Smooth muscle cell (in vitro differentiated cells): Measurements from ENCODE around the gene NDUFB8. TPM values are rescaled to one million over a fixed set of nuclear protein-coding genes. Genes with fewer than 3 reads are reported as not detected.

ENCODE experiments used
- DNase-seq: peaks from one replicate; lab custom pipeline; 2025; ENCODE audit not compliant: unreplicated experiment; lab: John Stamatoyannopoulos, UW
- H2AFZ ChIP-seq: fragments of 200-600 bp; sonication (generic); 2 replicates; pipeline ENCODE4 v1.6.0; 2016; ENCODE audit warnings: antibody characterized with exemption, low read depth, mild to moderate bottlenecking
- H3F3A ChIP-seq: fragments of 200-600 bp; sonication (generic); 2 replicates; pipeline ENCODE4 v1.6.0; 2017; ENCODE audit warnings: antibody characterized with exemption, low read depth
- H3K27ac ChIP-seq: fragments of 200-600 bp; sonication (generic); 2 replicates; pipeline ENCODE4 v1.5.1; 2016; ENCODE audit warnings: low read depth, mild to moderate bottlenecking
- H3K27me3 ChIP-seq: fragments of 200-600 bp; sonication (generic); 2 replicates; pipeline ENCODE4 v1.6.1; 2016; ENCODE audit warnings: low read depth, mild to moderate bottlenecking
- H3K36me3 ChIP-seq: fragments of 200-600 bp; sonication (generic); 2 replicates; pipeline ENCODE4 v1.5.1; 2016; ENCODE audit warnings: low read depth
- H3K4me1 ChIP-seq: fragments of 200-600 bp; sonication (generic); 2 replicates; pipeline ENCODE4 v1.5.1; 2016; ENCODE audit warnings: low read depth
- H3K4me2 ChIP-seq: fragments of 200-600 bp; sonication (generic); 2 replicates; pipeline ENCODE4 v1.6.0; 2016; ENCODE audit warnings: mild to moderate bottlenecking
- H3K4me3 ChIP-seq: fragments of 200-600 bp; sonication (generic); 2 replicates; pipeline ENCODE4 v1.5.1; 2016; ENCODE audit warnings: mild to moderate bottlenecking
- H3K79me2 ChIP-seq: fragments of 200-600 bp; sonication (generic); 2 replicates; pipeline ENCODE4 v1.6.0; 2016; ENCODE audit warnings: low read depth, mild to moderate bottlenecking
- H3K9ac ChIP-seq: fragments of 200-600 bp; sonication (generic); 2 replicates; pipeline ENCODE4 v1.6.0; 2016; ENCODE audit warnings: low read depth
- H3K9me3 ChIP-seq: fragments of 200-600 bp; sonication (generic); replicated peaks from 2 replicates; pipeline ENCODE4 v1.5.1; 2016; ENCODE audit warnings: low read depth
- H4K20me1 ChIP-seq: fragments of 200-600 bp; sonication (generic); 2 replicates; pipeline ENCODE4 v1.6.0; 2016; ENCODE audit warnings: low read depth
- WGBS: methylation state at CpG from one replicate; pipeline ENCODE4 v1.1.7; 2016; ENCODE audit warnings: low lambda C conversion rate; 5-methylcytosine and 5-hydroxymethylcytosine counted together
- polyA plus RNA-seq: library from polyadenylated mRNA; unstranded; fragments of >200 nt; fragmentation: Nextera tagmentation; extraction: Ambion mirVana; gene quantifications from 2 replicates; pipeline ENCODE4 v1.2.1, GENCODE V29; 2016
- total RNA-seq: library from RNA; depleted of rRNA; stranded (reverse); fragments of >200 nt; gene quantifications from 2 replicates; pipeline ENCODE4 v1.2.3, GENCODE V29; 2014
- TF ChIP-seq, protein P1 (sequence below): fragments of 200-600 bp; sonication (generic); IDR thresholded peaks from 2 replicates; pipeline ENCODE4 v1.5.1; 2017; ENCODE audit warnings: borderline replicate concordance, mild to moderate bottlenecking, antibody characterized with exemption; ENCODE audit not compliant: insufficient read depth, poor library complexity, severe bottlenecking

The NDUFB8 gene
- total and polyA plus RNA-seq, 2 experiments from 2014 or later = 128 to 430 TPM

DNA sequence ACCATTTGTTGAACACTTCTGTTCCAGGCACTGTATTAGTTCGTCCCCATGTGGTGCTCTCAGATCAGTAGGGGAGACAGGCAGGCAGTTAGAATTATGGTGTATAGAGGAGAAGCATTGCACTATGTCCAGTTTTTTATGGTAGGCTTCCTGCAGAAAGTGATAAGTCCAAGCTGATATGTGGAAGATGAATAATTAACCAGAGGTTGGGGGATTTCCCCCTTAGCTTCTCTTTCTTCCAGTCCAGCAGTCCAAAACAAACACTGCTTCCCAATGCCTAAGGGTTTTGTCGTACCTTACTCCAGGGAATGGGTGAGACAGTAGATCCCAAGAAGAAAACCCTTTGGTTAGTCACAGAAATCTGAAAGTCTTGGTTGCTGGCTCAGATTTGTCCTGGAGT lies 25.2 kb upstream of the NDUFB8 start:
- Histone ChIP-seq H3K9ac (no peak overlapping the region), H3K4me2 (no peak overlapping the region), H3K9me3 (no peaks in the 10 kb centered on the region), H3K27me3 (no peaks in the 10 kb centered on the region), H3K79me2 (no peaks in the 10 kb centered on the region), H4K20me1 (no peaks in the 10 kb centered on the region), H3F3A (no peaks in the 10 kb centered on the region), H2AFZ (no peak overlapping the region), H3K36me3 (no peaks in the 10 kb centered on the region), H3K4me1 (no peaks in the 10 kb centered on the region), H3K4me3 (no peak overlapping the region), H3K27ac (no peak overlapping the region)
- TF ChIP-seq, protein P1, sequence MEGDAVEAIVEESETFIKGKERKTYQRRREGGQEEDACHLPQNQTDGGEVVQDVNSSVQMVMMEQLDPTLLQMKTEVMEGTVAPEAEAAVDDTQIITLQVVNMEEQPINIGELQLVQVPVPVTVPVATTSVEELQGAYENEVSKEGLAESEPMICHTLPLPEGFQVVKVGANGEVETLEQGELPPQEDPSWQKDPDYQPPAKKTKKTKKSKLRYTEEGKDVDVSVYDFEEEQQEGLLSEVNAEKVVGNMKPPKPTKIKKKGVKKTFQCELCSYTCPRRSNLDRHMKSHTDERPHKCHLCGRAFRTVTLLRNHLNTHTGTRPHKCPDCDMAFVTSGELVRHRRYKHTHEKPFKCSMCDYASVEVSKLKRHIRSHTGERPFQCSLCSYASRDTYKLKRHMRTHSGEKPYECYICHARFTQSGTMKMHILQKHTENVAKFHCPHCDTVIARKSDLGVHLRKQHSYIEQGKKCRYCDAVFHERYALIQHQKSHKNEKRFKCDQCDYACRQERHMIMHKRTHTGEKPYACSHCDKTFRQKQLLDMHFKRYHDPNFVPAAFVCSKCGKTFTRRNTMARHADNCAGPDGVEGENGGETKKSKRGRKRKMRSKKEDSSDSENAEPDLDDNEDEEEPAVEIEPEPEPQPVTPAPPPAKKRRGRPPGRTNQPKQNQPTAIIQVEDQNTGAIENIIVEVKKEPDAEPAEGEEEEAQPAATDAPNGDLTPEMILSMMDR = no peak
- DNase-seq = no peak
- WGBS = 95% methylated on average over 2 of the region's 2 CpGs

DNA sequence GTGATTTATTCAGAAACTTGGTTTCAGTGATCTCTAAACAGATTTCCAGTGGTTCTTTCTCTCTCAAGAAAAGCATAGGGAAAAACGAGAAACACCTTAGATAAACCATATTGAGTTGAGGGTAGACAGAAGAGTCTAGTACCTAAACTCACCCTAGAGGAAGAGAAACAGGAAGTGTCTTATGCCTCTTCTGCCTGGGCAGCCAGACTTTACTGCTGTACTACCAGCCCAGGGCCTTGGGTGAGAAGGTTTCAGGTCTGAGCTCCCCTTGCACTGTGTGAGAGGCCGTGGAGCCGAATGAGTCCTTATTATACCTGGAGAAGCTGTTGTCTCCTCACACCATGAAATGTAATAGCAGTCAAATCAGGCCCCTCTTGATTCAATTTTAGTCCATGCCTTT lies 24.3 kb upstream of the NDUFB8 start:
- WGBS = 98% methylated on average over 3 of the region's 3 CpGs
- no peak overlapping the region for H2AFZ ChIP-seq
- no peaks in the 10 kb centered on the region for H4K20me1 ChIP-seq
- H3K4me2 ChIP-seq = no peak overlapping the region
- no peaks in the 10 kb centered on the region for H3K4me1 ChIP-seq
- TF ChIP-seq, protein P1 = no peak
- no peaks in the 10 kb centered on the region for H3F3A ChIP-seq
- no peak overlapping the region for H3K9ac ChIP-seq
- H3K4me3 ChIP-seq = no peak overlapping the region
- no peaks in the 10 kb centered on the region for H3K79me2 ChIP-seq
- no peaks in the 10 kb centered on the region for H3K9me3 ChIP-seq
- H3K27me3 ChIP-seq = no peaks in the 10 kb centered on the region
- H3K27ac ChIP-seq = no peak overlapping the region
- DNase-seq = no peak
- H3K36me3 ChIP-seq = no peaks in the 10 kb centered on the region

DNA sequence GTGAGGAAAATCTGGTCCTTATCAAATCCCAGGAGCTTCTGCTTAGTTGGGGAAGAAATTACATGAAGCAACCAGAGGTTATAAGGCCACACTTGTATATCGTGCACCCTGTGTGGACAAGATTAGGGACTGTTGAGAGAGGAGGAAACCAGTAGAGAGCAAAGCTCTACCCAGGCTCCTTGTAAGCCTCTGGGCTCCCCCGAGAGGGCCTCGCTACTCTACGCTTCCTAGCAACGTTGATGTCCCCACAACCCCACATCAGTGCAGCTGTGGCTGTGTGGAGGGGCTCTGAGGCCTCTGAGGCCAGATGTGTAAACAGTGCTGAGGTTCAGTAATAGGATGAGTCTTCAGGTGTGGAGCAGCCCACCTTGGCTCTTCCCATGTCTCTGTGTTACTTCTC lies 22.1 kb upstream of the NDUFB8 start:
- Histone ChIP-seq H3K27ac (no peak overlapping the region), H3K4me3 (no peak overlapping the region), H3F3A (no peaks in the 10 kb centered on the region), H3K4me1 (no peaks in the 10 kb centered on the region), H3K9ac (no peak overlapping the region), H3K27me3 (no peaks in the 10 kb centered on the region), H3K36me3 (peaks cover 4% of the 10 kb centered on the region), H3K4me2 (no peak overlapping the region), H2AFZ (no peak overlapping the region), H3K9me3 (no peaks in the 10 kb centered on the region), H3K79me2 (no peaks in the 10 kb centered on the region), H4K20me1 (no peaks in the 10 kb centered on the region)
- 87% methylated on average over 5 of the region's 5 CpGs for WGBS
- no peak for DNase-seq
- TF ChIP-seq, protein P1 = no peak

DNA sequence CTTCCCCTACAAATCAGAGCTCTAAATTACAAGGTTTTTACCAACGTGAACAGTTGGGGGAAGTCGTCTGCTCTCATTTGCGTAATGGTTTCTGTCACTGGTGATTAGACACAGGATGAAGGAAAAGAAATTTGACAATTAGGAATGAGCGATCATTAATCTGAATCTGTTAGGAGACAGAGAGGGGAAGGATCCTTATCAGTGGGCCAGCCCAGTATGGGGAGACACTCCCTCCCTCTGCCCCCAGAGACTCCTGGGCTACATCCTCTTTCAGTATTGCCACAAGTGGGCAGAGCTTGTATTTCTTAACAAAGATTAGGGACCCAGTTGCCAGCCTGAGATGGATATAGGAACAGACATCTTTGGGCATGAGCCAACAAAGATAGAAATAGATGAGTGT lies 21.5 kb upstream of the NDUFB8 start:
- H3K4me2 ChIP-seq = no peak overlapping the region
- H3K27me3 ChIP-seq = no peaks in the 10 kb centered on the region
- no peaks in the 10 kb centered on the region for H3F3A ChIP-seq
- H3K9me3 ChIP-seq = no peaks in the 10 kb centered on the region
- DNase-seq = no peak
- no peak overlapping the region for H3K4me3 ChIP-seq
- H3K9ac ChIP-seq = no peak overlapping the region
- no peak overlapping the region for H2AFZ ChIP-seq
- H4K20me1 ChIP-seq = no peaks in the 10 kb centered on the region
- TF ChIP-seq, protein P1 = no peak
- no peaks in the 10 kb centered on the region for H3K4me1 ChIP-seq
- 92% methylated on average over 4 of the region's 4 CpGs for WGBS
- peaks cover 4% of the 10 kb centered on the region for H3K36me3 ChIP-seq
- H3K79me2 ChIP-seq = no peaks in the 10 kb centered on the region
- H3K27ac ChIP-seq = no peak overlapping the region
